H1 (cell line): ENCODE data around the gene TRAPPC5. TPM values are rescaled to one million over a fixed set of nuclear protein-coding genes. Genes with fewer than 3 reads are reported as not detected.

Experiments used
- CTCF ChIA-PET: fragments of 300-600 bp; sonication (Branson Sonifier 250); formaldehyde crosslinking; loops from one replicate; lab custom pipeline; 2021; ENCODE audit not compliant: partially characterized antibody; lab: Charles Lee
- POLR2A ChIA-PET: fragments of 300-600 bp; sonication (Branson Sonifier 250); formaldehyde crosslinking; loops from one replicate; lab custom pipeline; 2021; ENCODE audit warnings: inconsistent platforms; ENCODE audit not compliant: partially characterized antibody; lab: Charles Lee
- DNase-seq, 2 experiments: peaks; one replicate each; pipeline versions ENCODE4 v3.0.0 to v3.0.0-alpha.2; 2010 to 2022; ENCODE audit warnings: low spot score in 2 of 2, low read depth in 1 of 2, mixed read lengths in 1 of 2
- FAIRE-seq: peaks from 2 replicates; lab custom pipeline; 2011; peaks lifted over from hg19 to GRCh38; lab: Jason Lieb, UNC
- H2AFZ ChIP-seq: 2 replicates; pipeline ENCODE4 v1.8.1; 2012; ENCODE audit warnings: low read length, inconsistent platforms
- H2AK5ac ChIP-seq: 2 replicates; pipeline ENCODE4 v1.6.1; 2013; ENCODE audit warnings: low read depth, low read length
- H2BK120ac ChIP-seq: replicated peaks from 2 replicates; pipeline ENCODE3; 2013; ENCODE audit warnings: low read depth, low read length, inconsistent platforms
- H2BK12ac ChIP-seq: 2 replicates; pipeline ENCODE4 v1.6.1; 2013; ENCODE audit warnings: low read depth, low read length
- H2BK15ac ChIP-seq: 2 replicates; pipeline ENCODE4 v1.6.1; 2013; ENCODE audit warnings: low read length
- H2BK20ac ChIP-seq: 2 replicates; pipeline ENCODE4 v1.6.1; 2013; ENCODE audit warnings: low read length
- H2BK5ac ChIP-seq: 2 replicates; pipeline ENCODE4 v1.6.1; 2013; ENCODE audit warnings: low read depth, low read length
- H3K14ac ChIP-seq: 2 replicates; pipeline ENCODE4 v1.6.1; 2013; ENCODE audit warnings: inconsistent platforms; ENCODE audit not compliant: insufficient read length
- H3K18ac ChIP-seq: 2 replicates; pipeline ENCODE4 v1.6.1; 2013; ENCODE audit warnings: low read length; ENCODE audit errors: extremely low read depth
- H3K23ac ChIP-seq: 2 replicates; pipeline ENCODE4 v1.6.1; 2013; ENCODE audit warnings: inconsistent platforms; ENCODE audit not compliant: insufficient read length
- H3K23me2 ChIP-seq: 2 replicates; pipeline ENCODE4 v1.6.1; 2013; ENCODE audit warnings: low read depth, low read length
- H3K27ac ChIP-seq: 2 replicates; pipeline ENCODE4 v1.6.1; 2011; ENCODE audit warnings: low read depth, low read length, inconsistent platforms
- H3K27me3 ChIP-seq, 4 experiments: replicated peaks in 1 of 4; 1 replicate in 1 of 4; 2 replicates in 3 of 4; pipeline versions ENCODE4 v1.6.1 to v1.8.1; 2011 to 2013; ENCODE audit warnings: low read length in 3 of 4, mild to moderate bottlenecking in 3 of 4, inconsistent platforms in 2 of 4, mixed read lengths in 2 of 4, moderate library complexity in 1 of 4; ENCODE audit not compliant: control insufficient read depth in 3 of 4, insufficient read depth in 3 of 4; ENCODE audit errors: extremely low read depth in 1 of 4
- H3K36me3 ChIP-seq, 4 experiments: 2 replicates each; pipeline versions ENCODE4 v1.6.1 to v1.8.1; 2011 to 2013; ENCODE audit warnings: mild to moderate bottlenecking in 4 of 4, low read length in 3 of 4, moderate library complexity in 2 of 4, control low read depth in 1 of 4, inconsistent platforms in 1 of 4; ENCODE audit not compliant: insufficient read depth in 4 of 4, control insufficient read depth in 2 of 4
- H3K4ac ChIP-seq: replicated peaks from 2 replicates; pipeline ENCODE3; 2013; ENCODE audit warnings: low read length, low read depth, mixed read lengths, inconsistent platforms; ENCODE audit not compliant: insufficient read length
- H3K4me1 ChIP-seq, 4 experiments: replicated peaks in 1 of 4; 1 replicate in 1 of 4; 2 replicates in 3 of 4; pipeline versions ENCODE4 v1.6.1 to v1.8.1; 2011 to 2013; ENCODE audit warnings: low read length in 3 of 4, inconsistent platforms in 2 of 4, mixed read lengths in 1 of 4; ENCODE audit not compliant: insufficient read depth in 4 of 4, control insufficient read depth in 3 of 4
- H3K4me2 ChIP-seq, 2 experiments: 2 replicates each; pipeline versions ENCODE4 v1.6.1 to v1.8.1; 2011 to 2013; ENCODE audit warnings: low read depth in 2 of 2, low read length in 2 of 2, control low read depth in 1 of 2, inconsistent platforms in 1 of 2, mild to moderate bottlenecking in 1 of 2; ENCODE audit not compliant: insufficient read depth in 1 of 2
- H3K4me3 ChIP-seq, 4 experiments: fragments of 200-600, 300-600 bp in 1 of 4; sonication (generic), shearing (Covaris generic), sonication (Bioruptor Twin) in 1 of 4; 2 replicates each; pipeline versions ENCODE4 v1.5.1 to v1.8.1; 2011 to 2016; ENCODE audit warnings: low read length in 4 of 4, low read depth in 3 of 4, control low read depth in 2 of 4, inconsistent platforms in 2 of 4, mild to moderate bottlenecking in 2 of 4, mixed read lengths in 1 of 4, moderate library complexity in 1 of 4; ENCODE audit not compliant: insufficient read depth in 2 of 4; ENCODE audit errors: extremely low read depth in 1 of 4
- H3K56ac ChIP-seq: replicated peaks from 2 replicates; pipeline ENCODE3; 2013; ENCODE audit warnings: low read depth, mild to moderate bottlenecking, mixed read lengths, low read length, inconsistent platforms; ENCODE audit not compliant: insufficient read length
- H3K79me1 ChIP-seq: 2 replicates; pipeline ENCODE4 v1.6.1; 2013; ENCODE audit warnings: low read depth, low read length, control low read depth
- H3K79me2 ChIP-seq, 2 experiments: 2 replicates each; pipeline versions ENCODE4 v1.6.1 to v1.8.1; 2012 to 2013; ENCODE audit warnings: low read length in 2 of 2, mild to moderate bottlenecking in 2 of 2, inconsistent platforms in 1 of 2; ENCODE audit not compliant: insufficient read depth in 2 of 2, control insufficient read depth in 1 of 2
- H3K9ac ChIP-seq, 4 experiments: replicated peaks in 1 of 4; 1 replicate in 1 of 4; 2 replicates in 3 of 4; pipeline versions ENCODE4 v1.6.1 to v1.8.1; 2011 to 2013; ENCODE audit warnings: low read depth in 3 of 4, low read length in 3 of 4, control low read depth in 2 of 4, mild to moderate bottlenecking in 2 of 4, moderate library complexity in 2 of 4, inconsistent platforms in 1 of 4; ENCODE audit errors: extremely low read depth in 1 of 4
- H3K9me3 ChIP-seq, 2 experiments: 2 replicates each; pipeline versions ENCODE4 v1.6.1 to v1.8.1; 2012 to 2013; ENCODE audit warnings: mild to moderate bottlenecking in 2 of 2, moderate library complexity in 2 of 2, control low read depth in 1 of 2, inconsistent platforms in 1 of 2, low read depth in 1 of 2, low read length in 1 of 2, mixed read lengths in 1 of 2; ENCODE audit not compliant: insufficient read depth in 2 of 2
- H4K20me1 ChIP-seq, 2 experiments: replicated peaks in 1 of 2; 2 replicates each; pipeline versions ENCODE3 to v1.8.1; 2011 to 2013; ENCODE audit warnings: inconsistent platforms in 2 of 2, low read length in 2 of 2, mild to moderate bottlenecking in 1 of 2; ENCODE audit not compliant: insufficient read depth in 2 of 2, control insufficient read depth in 1 of 2
- H4K5ac ChIP-seq: 2 replicates; pipeline ENCODE4 v1.6.1; 2013; ENCODE audit warnings: low read length, low read depth, mixed read lengths, inconsistent platforms; ENCODE audit not compliant: insufficient read length
- H4K8ac ChIP-seq: 2 replicates; pipeline ENCODE4 v1.8.0; 2013; ENCODE audit warnings: mild to moderate bottlenecking, moderate library complexity, low read length, inconsistent platforms; ENCODE audit not compliant: insufficient read depth; ENCODE audit errors: extremely low read depth
- H4K91ac ChIP-seq: replicated peaks from 2 replicates; pipeline ENCODE3; 2013; ENCODE audit warnings: low read length, mixed read lengths, inconsistent platforms; ENCODE audit not compliant: insufficient read length
- BACH1 ChIP-seq: IDR thresholded peaks from 2 replicates; pipeline ENCODE4 v1.6.1; 2012; ENCODE audit warnings: low read length, improper control_type of control experiment
- CBX8 ChIP-seq: fragments of 300-800, 300-1000 bp; sonication (generic); IDR thresholded peaks from 2 replicates; pipeline ENCODE4 v1.7.1; 2016; ENCODE audit warnings: low read depth, low read length, borderline replicate concordance
- CREB1 ChIP-seq: IDR thresholded peaks from 2 replicates; pipeline ENCODE4 v1.6.1; 2012; ENCODE audit warnings: inconsistent platforms
- GABPA ChIP-seq: IDR thresholded peaks from 2 replicates; pipeline ENCODE4 v1.6.1; 2011; ENCODE audit warnings: mild to moderate bottlenecking, low read length, moderate library complexity, borderline replicate concordance; ENCODE audit not compliant: insufficient read depth
- JUND ChIP-seq: IDR thresholded peaks from 2 replicates; pipeline ENCODE4 v1.6.1; 2011; ENCODE audit warnings: mild to moderate bottlenecking, improper control_type of control experiment, low read length
- KDM1A ChIP-seq: fragments of 200-600, 300-600 bp; sonication (generic); IDR thresholded peaks from 2 replicates; pipeline ENCODE4 v1.7.1; 2016; ENCODE audit warnings: mild to moderate bottlenecking, low read length, borderline replicate concordance
- RFX5 ChIP-seq: IDR thresholded peaks from 2 replicates; pipeline ENCODE4 v1.6.1; 2011; ENCODE audit warnings: low read depth, low read length, improper control_type of control experiment, borderline replicate concordance
- SP2 ChIP-seq: IDR thresholded peaks from 2 replicates; pipeline ENCODE4 v1.6.1; 2012; ENCODE audit warnings: mild to moderate bottlenecking, low read length, inconsistent platforms
- whole genome bisulfite sequencing, 2 experiments: shearing (Covaris generic) in 1 of 2; methylation state at CpG; one replicate each; pipeline versions ENCODE4 v1.1.6 to v1.1.7; 2013 to 2015; ENCODE audit warnings: low lambda C conversion rate in 2 of 2, mixed read lengths in 2 of 2, inconsistent platforms in 1 of 2, low coverage in 1 of 2, missing lambda C conversion rate in 1 of 2; ENCODE audit not compliant: insufficient replicate concordance in 2 of 2, insufficient coverage in 1 of 2, insufficient read length in 1 of 2; ENCODE audit errors: extremely low coverage in 1 of 2, missing lambda C conversion rate in 1 of 2; 5-methylcytosine and 5-hydroxymethylcytosine counted together
- polyA plus RNA-seq, 7 experiments: library from polyadenylated mRNA; depleted of rRNA in 3 of 7; stranded (reverse) in 5 of 7; unstranded in 2 of 7; fragments of >200 nt in 5 of 7; fragments of 200-250 nt in 2 of 7; gene quantifications; 1 replicate in 5 of 7; 2 replicates in 1 of 7; 4 replicates in 1 of 7; pipeline versions ENCODE4 v1.2.1 to v1.2.3, GENCODE V29; 2011 to 2013; ENCODE audit warnings: missing spikeins in 2 of 7, mixed read lengths in 2 of 7
- total RNA-seq: library from RNA; stranded (reverse); fragmentation: NEBNext Ultra II Directional; extraction: Animal tissue kit (Norgen Biotek cat#: 25700); gene quantifications from 2 replicates; pipeline ENCODE4 v1.2.1, GENCODE V29; 2021

Gene TRAPPC5
- total and polyA plus RNA-seq, 2 of the 8 experiments (the other 6 are each of a cell fraction or from before 2014, with no cell fraction given): 109 to 120 TPM

- Histone ChIP-seq H3K56ac (no peak overlapping the region), H3K4me2 (no peak overlapping the region), H2BK15ac (no peak overlapping the region), H4K5ac (no peak overlapping the region), H3K23me2 (no peaks in the 10 kb centered on the region), H3K27me3 (no peaks in the 10 kb centered on the region), H3K9me3 (peaks cover 0 to 2% of the 10 kb centered on the region in 2 experiments; a peak in 1 of 4 replicates), H2BK20ac (no peak overlapping the region), H3K14ac (no peak overlapping the region), H2BK5ac (no peak overlapping the region), H3K18ac (no peak overlapping the region), H3K4me1 (no peaks in the 10 kb centered on the region), H4K91ac (no peak overlapping the region), H3K79me1 (no peaks in the 10 kb centered on the region), H4K8ac (no peak overlapping the region), H3K79me2 (no peaks in the 10 kb centered on the region), H3K4ac (no peak overlapping the region), H3K23ac (no peak overlapping the region), H2BK12ac (no peak overlapping the region), H3K9ac (no peak overlapping the region), H3K4me3 (no peak overlapping the region), H2AFZ (no peak overlapping the region), H4K20me1 (no peaks in the 10 kb centered on the region), H3K27ac (no peak overlapping the region), H2AK5ac (no peak overlapping the region), H2BK120ac (no peak overlapping the region), H3K36me3 (no peaks in the 10 kb centered on the region)
- ChIA-PET POLR2A (interaction anchor here (0.9 kb wide), 1 partner anchor 21 kb away, joined by 3 read pairs; no protein-coding TSS in a partner anchor), CTCF (interaction anchor here (0.6 to 0.7 kb wide), 2 partner anchors 30 to 134 kb away, joined by 3 read pairs; no protein-coding TSS in a partner anchor)
- FAIRE-seq (no peak), DNase-seq (no peak)
- TF ChIP-seq CREB1: no peak
- no peak for TF ChIP-seq GABPA
- TF ChIP-seq RFX5: no peak
- TF ChIP-seq BACH1: no peak
- TF ChIP-seq JUND: no peak
- TF ChIP-seq KDM1A: no peak
- no peak for TF ChIP-seq CBX8
- TF ChIP-seq SP2: no peak
- WGBS, 2 experiments: 85% methylated on average over 8 of the region's 8 CpGs; no CpG with 5 or more reads in 1 of the 2 experiments
These were observed 38.0 kb downstream of the TRAPPC5 start for GRCh38 chr19:7718668-7719067.
